ENCODE results near the gene CFAP77. TPM values are rescaled to one million over a fixed set of nuclear protein-coding genes. Genes with fewer than 3 reads are reported as not detected.

The CFAP77 gene
- total and polyA plus RNA-seq, 2 of the 4 experiments (the other 2 are of a cell fraction): not detected

DNA sequence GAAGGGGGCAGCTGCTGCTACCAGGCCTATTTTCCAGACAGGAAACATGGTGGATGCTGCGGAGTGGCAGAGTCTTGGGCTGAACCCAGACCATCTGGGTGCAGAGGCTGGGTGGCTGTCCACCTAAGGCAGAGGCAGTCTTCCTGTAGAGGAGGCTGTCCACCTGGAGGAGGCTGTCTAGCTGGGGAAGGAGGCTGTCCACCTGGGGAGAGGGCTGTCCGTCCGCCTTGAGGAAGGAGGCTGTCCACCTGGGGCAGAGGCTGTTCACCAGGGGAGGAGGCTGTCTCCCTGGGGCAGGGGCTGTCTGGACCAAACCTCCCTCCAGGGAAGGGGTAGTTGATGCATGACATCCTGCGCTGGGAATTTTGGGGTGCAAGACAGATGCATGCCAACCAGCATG, 133.2 kb downstream of the CFAP77 start:
- H3K36me3 ChIP-seq (ENCODE audit: control insufficient read depth, insufficient read depth, low read length): no peaks in the 10 kb centered on the region
- no peaks in the 10 kb centered on the region for H4K20me1 ChIP-seq (ENCODE audit: insufficient read depth, low read length)
- TF ChIP-seq FOS (IDR thresholded peaks at IDR 0.05; ENCODE audit: low read depth, low read length) (no peak), SMC3 (IDR thresholded peaks at IDR 0.05; ENCODE audit: low read depth, low read length) (no peak), POLR2A (IDR thresholded peaks at IDR 0.05; ENCODE audit: low read depth, low read length) (no peak), CHD1 (IDR thresholded peaks at IDR 0.05; ENCODE audit: low read depth, low read length) (no peak), CEBPB (IDR thresholded peaks at IDR 0.05; ENCODE audit: low read depth, low read length) (no peak)
- H2BK120ac ChIP-seq (ENCODE audit: low read depth, low read length): no peak overlapping the region
- no peak overlapping the region for H3K56ac ChIP-seq (ENCODE audit: extremely low read depth, insufficient read depth, low read length)
- no peaks in the 10 kb centered on the region for H3K4me1 ChIP-seq (ENCODE audit: control insufficient read depth, insufficient read depth, low read length)
- H4K91ac ChIP-seq (ENCODE audit: insufficient read depth, low read depth, low read length): no peak overlapping the region
- H2AK5ac ChIP-seq (ENCODE audit: low read depth, low read length): no peak overlapping the region
- BruUV-seq (replicated peaks): no TSS peak
- H3K18ac ChIP-seq (ENCODE audit: low read depth, low read length): no peak overlapping the region
- H2BK15ac ChIP-seq (ENCODE audit: low read depth, low read length): no peak overlapping the region
- intact Hi-C loops (cut with micrococcal nuclease): no loop called here
- H3K23ac ChIP-seq (ENCODE audit: low read depth, low read length): no peak overlapping the region
- no peaks in the 10 kb centered on the region for H3K9me3 ChIP-seq (ENCODE audit: control insufficient read depth, insufficient read depth, low read length)
- no peak overlapping the region for H3K9ac ChIP-seq (ENCODE audit: low read depth, low read length)
- no peak overlapping the region for H2AK9ac ChIP-seq (replicated peaks; ENCODE audit: low read depth, low read length, poor library complexity)
- no peak overlapping the region for H4K8ac ChIP-seq (ENCODE audit: low read depth in 2 of 2, low read length in 2 of 2)
- ChIA-PET CTCF (interaction anchor here (0.6 kb wide), 1 partner anchor 19 kb away, joined by 4 read pairs; no protein-coding TSS in a partner anchor), POLR2A (ENCODE audit: unreplicated experiment) (no interaction called here)
- DNase-seq: no peak
- no peak overlapping the region for H3K4me2 ChIP-seq (ENCODE audit: low read depth, low read length)
- WGBS, 2 experiments (ENCODE audit: extremely low coverage in 2 of 2, insufficient read length in 1 of 2): 80% methylated on average over 1 of the region's 4 CpGs; no CpG with 5 or more reads in 1 of the 2 experiments
- no peak overlapping the region for H4K5ac ChIP-seq (ENCODE audit: low read depth, low read length)
- peaks cover 35% of the 10 kb centered on the region for H3K27me3 ChIP-seq (ENCODE audit: control insufficient read depth, insufficient read depth, low read length)
- H3K9me1 ChIP-seq (ENCODE audit: insufficient read depth, low read length): no peaks in the 10 kb centered on the region
- dilution Hi-C loops (cut with HindIII; ENCODE audit: low sequenced_read_pairs, unreplicated experiment): no loop called here
- no peak overlapping the region for H2BK5ac ChIP-seq (ENCODE audit: low read depth, low read length, poor library complexity, severe bottlenecking)
- no peak for ATAC-seq (ENCODE audit: low read depth)
- H3K14ac ChIP-seq (replicated peaks; ENCODE audit: low read depth, low read length): no peak overlapping the region
- H3K4ac ChIP-seq (ENCODE audit: low read depth, low read length): no peak overlapping the region
- in situ Hi-C loops (cut with MboI; ENCODE audit: low sequenced_read_pairs): no loop called here
- H3K79me1 ChIP-seq (ENCODE audit: low read depth in 1 of 2, low read length in 2 of 2): no peaks in the 10 kb centered on the region
- H2BK20ac ChIP-seq (ENCODE audit: low read depth, low read length): no peak overlapping the region
- H3K4me3 ChIP-seq (ENCODE audit: insufficient read depth, low read depth, low read length): no peak overlapping the region
- no peak overlapping the region for H2AFZ ChIP-seq (replicated peaks; ENCODE audit: low read length, poor library complexity)
- no peak overlapping the region for H3K27ac ChIP-seq (ENCODE audit: insufficient read depth, low read length)
